ENCODE measurements around the gene OVOL1.

Gene OVOL1

DNA sequence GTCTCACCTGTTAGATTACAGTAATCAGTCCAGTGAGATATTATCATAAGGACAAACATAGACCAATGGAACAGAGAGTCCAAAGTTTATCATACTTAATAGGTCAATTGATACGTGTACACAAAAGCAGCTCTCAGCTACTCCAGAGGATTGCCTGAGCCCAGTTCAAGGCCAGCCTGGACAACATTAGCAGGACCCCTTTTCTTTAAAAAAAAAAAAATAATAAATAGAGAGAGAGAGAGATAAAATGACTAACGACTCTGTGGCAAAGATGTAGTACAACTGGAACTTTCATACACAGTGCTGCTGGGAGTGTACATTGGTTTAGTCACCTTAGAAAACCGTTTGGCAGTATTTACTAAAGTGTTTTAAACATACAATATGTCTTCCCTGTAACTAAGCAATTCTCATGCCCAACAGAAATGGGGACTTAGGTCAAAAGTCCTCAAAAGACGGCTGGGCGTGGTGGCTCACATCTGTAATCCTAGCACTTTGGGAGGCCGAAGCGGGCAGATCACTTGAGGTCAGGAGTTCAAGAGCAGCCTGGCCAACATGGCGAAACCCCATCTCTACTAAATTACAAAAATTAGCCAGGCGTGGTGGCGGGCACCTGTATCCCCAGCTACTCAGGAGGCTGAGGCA is 57.5 kb downstream of the OVOL1 start:
- TF ChIP-seq, protein P1, sequence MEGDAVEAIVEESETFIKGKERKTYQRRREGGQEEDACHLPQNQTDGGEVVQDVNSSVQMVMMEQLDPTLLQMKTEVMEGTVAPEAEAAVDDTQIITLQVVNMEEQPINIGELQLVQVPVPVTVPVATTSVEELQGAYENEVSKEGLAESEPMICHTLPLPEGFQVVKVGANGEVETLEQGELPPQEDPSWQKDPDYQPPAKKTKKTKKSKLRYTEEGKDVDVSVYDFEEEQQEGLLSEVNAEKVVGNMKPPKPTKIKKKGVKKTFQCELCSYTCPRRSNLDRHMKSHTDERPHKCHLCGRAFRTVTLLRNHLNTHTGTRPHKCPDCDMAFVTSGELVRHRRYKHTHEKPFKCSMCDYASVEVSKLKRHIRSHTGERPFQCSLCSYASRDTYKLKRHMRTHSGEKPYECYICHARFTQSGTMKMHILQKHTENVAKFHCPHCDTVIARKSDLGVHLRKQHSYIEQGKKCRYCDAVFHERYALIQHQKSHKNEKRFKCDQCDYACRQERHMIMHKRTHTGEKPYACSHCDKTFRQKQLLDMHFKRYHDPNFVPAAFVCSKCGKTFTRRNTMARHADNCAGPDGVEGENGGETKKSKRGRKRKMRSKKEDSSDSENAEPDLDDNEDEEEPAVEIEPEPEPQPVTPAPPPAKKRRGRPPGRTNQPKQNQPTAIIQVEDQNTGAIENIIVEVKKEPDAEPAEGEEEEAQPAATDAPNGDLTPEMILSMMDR (conservative IDR thresholded peaks at IDR 0.05; ENCODE audit: low read depth, low read length) = no peak
- no peak overlapping the region for H3K27ac ChIP-seq
- H3K4me3 ChIP-seq (IDR thresholded peaks at IDR 0.05; ENCODE audit: insufficient read depth, low read depth, low read length) = no peak overlapping the region
- no peaks in the 10 kb centered on the region for H4K20me1 ChIP-seq (ENCODE audit: insufficient read depth)
- no peaks in the 10 kb centered on the region for H3K4me1 ChIP-seq (ENCODE audit: low read depth, poor library complexity, severe bottlenecking)
- H3K79me2 ChIP-seq (ENCODE audit: insufficient read depth, low read depth) = no peaks in the 10 kb centered on the region
- no peaks in the 10 kb centered on the region for H3K27me3 ChIP-seq (ENCODE audit: insufficient read depth, low read depth)
- no peak overlapping the region for H2AFZ ChIP-seq (ENCODE audit: low read depth)
- H3K9ac ChIP-seq = no peak overlapping the region
- no peaks in the 10 kb centered on the region for H3K36me3 ChIP-seq (ENCODE audit: insufficient read depth)
- no peak overlapping the region for H3K4me2 ChIP-seq
